B cell (primary cell): ENCODE results near the gene SLC25A4.

ENCODE experiments used
- CTCF ChIP-seq: fragments of 200-600 bp; IDR thresholded peaks from one replicate; pipeline ENCODE4 v1.8.0; 2022; ENCODE audit warnings: antibody characterized with exemption, mild to moderate bottlenecking
- EZH2 ChIP-seq: IDR thresholded peaks from 2 replicates; pipeline ENCODE4 v1.6.1; 2012; ENCODE audit warnings: borderline replicate concordance, low read depth, mild to moderate bottlenecking, moderate library complexity, low read length; ENCODE audit not compliant: insufficient read depth, poor library complexity, severe bottlenecking

GRCh38 chr4:185096032-185096653 lies 46.9 kb upstream of the SLC25A4 start:
- TF ChIP-seq CTCF, result peak; percentile 66
- TF ChIP-seq EZH2, result no peak
